COLO829 (cell line): Measurements from ENCODE around the gene TRPM8.
"Not testable (repeated sequence)": the region's sequence is repeated elsewhere in the genome, so short reads cannot be mapped to it uniquely, and the experiment has no call there.

Experiments used
- DNase-seq: peaks from one replicate; pipeline ENCODE4 v3.0.0; 2012; ENCODE audit warnings: low spot score

TRPM8 gene

GRCh38 chr2:233936089-233936488, 18.9 kb downstream of the TRPM8 start:
- no peak for DNase-seq

GRCh38 chr2:233938676-233939370, 21.6 kb downstream of the TRPM8 start:
- no peak for DNase-seq

GRCh38 chr2:233940376-233941276, 23.5 kb downstream of the TRPM8 start:
- DNase-seq, result no peak

GRCh38 chr2:233942731-233943130, 25.6 kb downstream of the TRPM8 start:
- peak; percentile 98 for DNase-seq

GRCh38 chr2:233944269-233944668, 27.1 kb downstream of the TRPM8 start:
- no peak for DNase-seq

GRCh38 chr2:233944722-233945121, 27.5 kb downstream of the TRPM8 start:
- DNase-seq, result no peak

- DNase-seq, result peak; percentile 84
Observed at GRCh38 chr2:233945146-233945545, 28.0 kb downstream of the TRPM8 start.

- DNase-seq, result no peak
Observed at GRCh38 chr2:233950078-233950825, 33.1 kb downstream of the TRPM8 start.

- DNase-seq, result no peak
Observed at GRCh38 chr2:233952335-233952734, 35.2 kb downstream of the TRPM8 start.

GRCh38 chr2:233953087-233953801, 36.1 kb downstream of the TRPM8 start:
- no peak for DNase-seq

- no peak for DNase-seq
Observed at GRCh38 chr2:233960203-233960602, 43.0 kb downstream of the TRPM8 start.

- no peak for DNase-seq
Observed at GRCh38 chr2:233961905-233962304, 44.7 kb downstream of the TRPM8 start.

- DNase-seq, result no peak
Observed at GRCh38 chr2:233964581-233964980, 47.4 kb downstream of the TRPM8 start.

GRCh38 chr2:233965032-233965603, 47.9 kb downstream of the TRPM8 start:
- no peak for DNase-seq

- not testable (repeated sequence) for DNase-seq
Observed at GRCh38 chr2:233965646-233966045, 48.5 kb downstream of the TRPM8 start.

GRCh38 chr2:233966388-233966787, 49.2 kb downstream of the TRPM8 start:
- DNase-seq, result no peak

GRCh38 chr2:233967164-233967563, 50.0 kb downstream of the TRPM8 start:
- no peak for DNase-seq

GRCh38 chr2:233968556-233968955, 51.4 kb downstream of the TRPM8 start:
- DNase-seq, result no peak

- not testable (repeated sequence) for DNase-seq
Observed at GRCh38 chr2:233972460-233972859, 55.3 kb downstream of the TRPM8 start.

GRCh38 chr2:233972941-233973575, 55.9 kb downstream of the TRPM8 start:
- no peak for DNase-seq

GRCh38 chr2:233973786-233974185, 56.6 kb downstream of the TRPM8 start:
- DNase-seq, result peak; percentile 69
